Endothelial cell of umbilical vein (primary cell): ENCODE results near the gene KPNB1. TPM values are rescaled to one million over a fixed set of nuclear protein-coding genes. Genes with fewer than 3 reads are reported as not detected.

Experiments used
- BruUV-seq: library from RNA; stranded (reverse); fragments of 400-500 nt; replicated peaks from 2 replicates; lab custom pipeline; 2021; lab: Mats Ljungman, UMichigan
- CTCF ChIA-PET: fragments of 300-600, 350-600 bp; sonication (Branson Sonifier 250); formaldehyde crosslinking; loops from one replicate; lab custom pipeline; 2021; ENCODE audit warnings: antibody characterized with exemption, inconsistent platforms; lab: Charles Lee
- POLR2A ChIA-PET: fragments of 300-600, 350-600 bp; sonication (Branson Sonifier 250); formaldehyde crosslinking; loops from one replicate; lab custom pipeline; 2021; ENCODE audit warnings: antibody characterized with exemption, inconsistent platforms; lab: Charles Lee
- DNase-seq: peaks from one replicate; pipeline ENCODE4 v3.0.0-alpha.2; 2011; ENCODE audit warnings: low read depth, low spot score
- FAIRE-seq: peaks from 2 replicates; lab custom pipeline; 2011; peaks lifted over from hg19 to GRCh38; lab: Jason Lieb, UNC
- H2AFZ ChIP-seq: 2 replicates; pipeline ENCODE4 v1.6.0; 2012; ENCODE audit warnings: low read depth, low read length, control low read depth, inconsistent platforms
- H3K27ac ChIP-seq: 2 replicates; pipeline ENCODE4 v1.5.1; 2011; ENCODE audit warnings: low read depth, mild to moderate bottlenecking, control low read depth, low read length, moderate library complexity; ENCODE audit not compliant: insufficient read depth
- H3K27me3 ChIP-seq, 2 experiments: 2 replicates each; pipeline versions ENCODE4 v1.6.0 to v1.6.1; 2011; ENCODE audit warnings: low read length in 2 of 2, mixed read lengths in 1 of 2; ENCODE audit not compliant: control insufficient read depth in 2 of 2, insufficient read depth in 2 of 2
- H3K36me3 ChIP-seq, 2 experiments: 2 replicates in 1 of 2; 3 replicates in 1 of 2; pipeline ENCODE4 v1.5.1; 2011; ENCODE audit warnings: low read length in 2 of 2, mild to moderate bottlenecking in 1 of 2, moderate library complexity in 1 of 2; ENCODE audit not compliant: control insufficient read depth in 2 of 2, insufficient read depth in 2 of 2; ENCODE audit errors: extremely low read depth in 1 of 2
- H3K4me1 ChIP-seq: 3 replicates; pipeline ENCODE4 v1.5.1; 2011; ENCODE audit warnings: mild to moderate bottlenecking, low read length; ENCODE audit not compliant: control insufficient read depth, insufficient read depth; ENCODE audit errors: extremely low read depth
- H3K4me2 ChIP-seq: 2 replicates; pipeline ENCODE4 v1.6.1; 2011; ENCODE audit warnings: low read length, control low read depth, mixed read lengths; ENCODE audit not compliant: insufficient read depth
- H3K4me3 ChIP-seq, 3 experiments: fragments of 200-600 bp in 1 of 3; sonication (generic), shearing (Covaris generic) in 1 of 3; replicated peaks in 1 of 3; 2 replicates each; pipeline ENCODE4 v1.5.1; 2011 to 2016; ENCODE audit warnings: control low read depth in 3 of 3, low read length in 3 of 3, mild to moderate bottlenecking in 2 of 3, inconsistent platforms in 1 of 3, low read depth in 1 of 3, moderate library complexity in 1 of 3; ENCODE audit not compliant: insufficient read depth in 1 of 3
- H3K79me2 ChIP-seq: 2 replicates; pipeline ENCODE4 v1.6.0; 2012; ENCODE audit warnings: low read length, inconsistent platforms; ENCODE audit not compliant: control insufficient read depth, insufficient read depth
- H3K9ac ChIP-seq: replicated peaks from 2 replicates; pipeline ENCODE3; 2011; ENCODE audit warnings: low read length, control low read depth; ENCODE audit not compliant: insufficient read depth; ENCODE audit errors: extremely low read depth
- H3K9me1 ChIP-seq: replicated peaks from 3 replicates; pipeline ENCODE4 v1.6.0; 2011; ENCODE audit warnings: mild to moderate bottlenecking, low read length; ENCODE audit not compliant: control insufficient read depth, insufficient read depth; ENCODE audit errors: extremely low read depth
- H3K9me3 ChIP-seq: replicated peaks from 2 replicates; pipeline ENCODE4 v1.5.1; 2012; ENCODE audit warnings: low read length, inconsistent platforms; ENCODE audit not compliant: control insufficient read depth, insufficient read depth
- H4K20me1 ChIP-seq: replicated peaks from 2 replicates; pipeline ENCODE3; 2011; ENCODE audit warnings: mild to moderate bottlenecking, low read length; ENCODE audit not compliant: control insufficient read depth, insufficient read depth; ENCODE audit errors: extremely low read depth
- CTCF ChIP-seq, 2 donors: IDR thresholded peaks; 1 replicate in 1 of 2; 2 replicates in 1 of 2; pipeline ENCODE4 v1.5.1; 2011; ENCODE audit warnings: low read length in 2 of 2, mild to moderate bottlenecking in 2 of 2, moderate library complexity in 2 of 2, control low read depth in 1 of 2, inconsistent platforms in 1 of 2, low read depth in 1 of 2; ENCODE audit not compliant: insufficient read depth in 1 of 2; ENCODE audit errors: extremely low read depth in 1 of 2
- EZH2 ChIP-seq: IDR thresholded peaks from 2 replicates; pipeline ENCODE4 v1.6.1; 2012; ENCODE audit warnings: borderline replicate concordance, low read depth, mild to moderate bottlenecking, moderate library complexity, low read length, inconsistent platforms; ENCODE audit not compliant: severe bottlenecking
- FOS ChIP-seq: IDR thresholded peaks from 2 replicates; pipeline ENCODE4 v1.6.1; 2011; ENCODE audit warnings: mild to moderate bottlenecking, low read length, moderate library complexity, borderline replicate concordance; ENCODE audit not compliant: insufficient read depth
- GATA2 ChIP-seq: IDR thresholded peaks from 2 replicates; pipeline ENCODE4 v1.7.0; 2011; ENCODE audit warnings: low read depth, mild to moderate bottlenecking, moderate library complexity, mixed read lengths, low read length; ENCODE audit not compliant: insufficient read length, insufficient read depth
- JUN ChIP-seq: IDR thresholded peaks from 2 replicates; pipeline ENCODE4 v1.6.1; 2011; ENCODE audit warnings: borderline replicate concordance, low read depth; ENCODE audit not compliant: insufficient read length, insufficient read depth
- MAX ChIP-seq: IDR thresholded peaks from 2 replicates; pipeline ENCODE4 v1.6.1; 2011; ENCODE audit not compliant: insufficient read depth, insufficient read length
- MYC ChIP-seq: IDR thresholded peaks from one replicate; pipeline ENCODE4 v1.6.1; 2011; ENCODE audit warnings: mild to moderate bottlenecking, low read depth, low read length
- POLR2A ChIP-seq: IDR thresholded peaks from 2 replicates; pipeline ENCODE4 v1.6.1; 2012; ENCODE audit warnings: low read depth, mild to moderate bottlenecking, control low read depth, low read length
- POLR2AphosphoS5 ChIP-seq: IDR thresholded peaks from 2 replicates; pipeline ENCODE4 v1.6.1; 2012; ENCODE audit warnings: low read depth, mild to moderate bottlenecking, control low read depth, low read length, moderate library complexity; ENCODE audit not compliant: insufficient read depth
- dilution Hi-C: fragments of 300-500 bp; cut with MboI; formaldehyde crosslinking; loops from one replicate; pipeline ENCODE4 v1.15.0; 2019; ENCODE audit warnings: low sequenced_read_pairs; ENCODE audit not compliant: extremely low pct_ligation_motif_present
- intact Hi-C: fragments of 100-400 bp; cut with micrococcal nuclease; formaldehyde crosslinking; loops from one replicate; pipeline ENCODE4 v1.10.0; 2022
- polyA plus RNA-seq, 4 experiments: library from polyadenylated mRNA; depleted of rRNA in 3 of 4; stranded (reverse) in 3 of 4; unstranded in 1 of 4; fragments of >200 nt; gene quantifications; 2 replicates each; pipeline versions ENCODE4 v1.2.1 to v1.2.3, GENCODE V29; 2011 to 2012; ENCODE audit warnings: missing spikeins in 1 of 4
- total RNA-seq: library from RNA; stranded (reverse); gene quantifications from 2 replicates; pipeline ENCODE4 v1.2.3, GENCODE V29; 2021

KPNB1 gene
- total and polyA plus RNA-seq, 2 donors (not counting 3 experiments of a cell fraction or from before 2014, with no cell fraction given) = 119 to 495 TPM

DNA sequence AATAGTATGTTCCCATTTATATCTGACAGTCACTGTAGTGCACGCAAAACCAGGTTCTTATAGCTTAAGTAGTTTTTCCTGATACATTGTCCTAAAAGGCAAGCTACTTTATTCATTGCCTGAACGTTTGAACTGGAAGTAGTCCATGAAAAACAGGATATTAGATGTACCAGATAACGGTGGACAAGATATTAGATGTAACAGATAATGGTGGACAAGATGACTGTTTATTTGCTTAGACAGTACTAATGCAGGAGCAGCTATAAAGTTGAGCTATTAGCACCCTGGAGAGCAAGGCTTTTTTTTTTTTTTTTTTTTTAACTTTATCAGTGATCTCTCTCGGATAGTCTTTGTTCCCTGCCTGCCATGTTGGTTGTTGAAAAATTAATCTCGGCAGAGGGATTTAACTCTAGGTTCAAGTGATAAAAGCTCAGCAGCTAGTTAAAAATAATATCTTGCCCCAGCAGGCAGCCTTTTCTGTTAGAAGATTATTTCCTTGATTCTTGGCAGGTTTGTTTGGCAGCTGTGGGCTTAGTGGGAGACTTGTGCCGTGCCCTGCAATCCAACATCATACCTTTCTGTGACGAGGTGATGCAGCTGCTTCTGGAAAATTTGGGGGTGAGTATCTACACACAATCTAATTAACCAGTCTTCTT lies 26.9 kb downstream of the KPNB1 start:
- Histone ChIP-seq H3K9me1 (no peaks in the 10 kb centered on the region), H2AFZ (no peak overlapping the region), H3K9me3 (no peaks in the 10 kb centered on the region), H3K79me2 (peaks cover 22% of the 10 kb centered on the region), H3K4me1 (no peaks in the 10 kb centered on the region), H3K36me3 (peaks cover 62 to 68% of the 10 kb centered on the region in 2 experiments), H3K9ac (no peak overlapping the region), H3K27me3 (no peaks in the 10 kb centered on the region), H3K27ac (no peak overlapping the region), H4K20me1 (peaks cover 5% of the 10 kb centered on the region), H3K4me2 (no peak overlapping the region), H3K4me3 (no peak overlapping the region)
- CTCF ChIA-PET = interaction anchor here (0.7 to 4.0 kb wide), 3 partner anchors 13 to 61 kb away, joined by 3 to 43 read pairs (median 5); no protein-coding TSS in a partner anchor
- DNase-seq (no peak), FAIRE-seq (no peak)
- TF ChIP-seq JUN (no peak), POLR2A (no peak), FOS (no peak), GATA2 (no peak), MYC (no peak), POLR2AphosphoS5 (no peak), MAX (no peak), EZH2 (no peak), CTCF (IDR thresholded peaks at IDR 0.05; ENCODE audit: extremely low read depth in 1 of 2, insufficient read depth in 1 of 2, low read depth in 1 of 2, low read length in 2 of 2) (no peak)
- intact Hi-C loops = no loop called here
- POLR2A ChIA-PET = interaction anchor here (0.7 kb wide), 1 partner anchor 27 kb away, joined by 11 read pairs; the partner anchor contains the start of gene KPNB1
- dilution Hi-C loops = no loop called here
- BruUV-seq = no TSS peak
